ENCODE measurements around the gene TMSB4X. TPM values are rescaled to one million over a fixed set of nuclear protein-coding genes. Genes with fewer than 3 reads are reported as not detected.
"Not testable (repeated sequence)": the region's sequence is repeated elsewhere in the genome, so short reads cannot be mapped to it uniquely, and the experiment has no call there.

TMSB4X gene
- total RNA-seq, 1 donor from 2014 or later, result 4,663 TPM

DNA sequence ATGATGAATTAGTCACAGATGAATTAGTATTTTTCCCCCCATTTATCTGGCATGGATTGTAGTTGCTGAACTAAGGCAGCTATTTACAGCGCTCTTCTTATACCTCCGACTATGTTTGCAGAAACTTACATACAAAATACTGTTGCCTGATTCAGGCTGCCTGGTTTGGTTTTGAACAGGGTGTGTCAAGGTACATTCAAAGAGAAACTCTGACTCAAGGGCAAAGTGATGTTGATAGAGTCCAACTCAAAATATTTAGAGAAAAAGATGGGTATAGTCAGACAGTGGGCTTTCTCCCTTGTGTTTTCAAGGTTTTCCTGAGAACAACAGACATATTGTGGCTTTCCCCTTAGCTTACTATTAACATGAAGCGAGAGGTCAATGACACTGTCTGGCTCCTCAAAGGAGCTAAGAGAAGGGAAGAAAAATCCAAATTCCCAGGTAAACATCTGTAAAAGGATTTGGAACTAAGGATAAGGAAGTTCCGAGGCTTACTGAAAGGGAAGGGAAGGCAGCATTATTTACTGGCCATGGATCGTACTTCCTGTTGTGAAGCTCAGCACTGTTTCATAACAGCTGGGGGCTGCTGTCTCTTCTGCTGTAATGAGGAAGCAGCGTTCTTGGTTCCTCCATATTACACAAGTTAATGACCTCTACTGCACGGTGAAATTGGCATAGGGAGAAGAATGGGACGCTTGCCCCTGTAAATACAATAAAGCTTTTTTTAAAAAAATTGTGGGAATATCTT lies 38.6 kb downstream of the TMSB4X start:
- Histone ChIP-seq H3K4me1 (peaks cover 13% of the 10 kb centered on the region), H3K27ac (peak overlapping the region; percentile 66), H3K9me3 (no peaks in the 10 kb centered on the region), H3K4me3 (no peak overlapping the region), H3K36me3 (no peaks in the 10 kb centered on the region), H3K27me3 (no peaks in the 10 kb centered on the region)
- intact Hi-C loops (cut with DNase I), result no loop called here
- no peak for TF ChIP-seq CTCF (IDR thresholded peaks at IDR 0.05)
- no peak for DNase-seq
- ATAC-seq, result peak; percentile 82

DNA sequence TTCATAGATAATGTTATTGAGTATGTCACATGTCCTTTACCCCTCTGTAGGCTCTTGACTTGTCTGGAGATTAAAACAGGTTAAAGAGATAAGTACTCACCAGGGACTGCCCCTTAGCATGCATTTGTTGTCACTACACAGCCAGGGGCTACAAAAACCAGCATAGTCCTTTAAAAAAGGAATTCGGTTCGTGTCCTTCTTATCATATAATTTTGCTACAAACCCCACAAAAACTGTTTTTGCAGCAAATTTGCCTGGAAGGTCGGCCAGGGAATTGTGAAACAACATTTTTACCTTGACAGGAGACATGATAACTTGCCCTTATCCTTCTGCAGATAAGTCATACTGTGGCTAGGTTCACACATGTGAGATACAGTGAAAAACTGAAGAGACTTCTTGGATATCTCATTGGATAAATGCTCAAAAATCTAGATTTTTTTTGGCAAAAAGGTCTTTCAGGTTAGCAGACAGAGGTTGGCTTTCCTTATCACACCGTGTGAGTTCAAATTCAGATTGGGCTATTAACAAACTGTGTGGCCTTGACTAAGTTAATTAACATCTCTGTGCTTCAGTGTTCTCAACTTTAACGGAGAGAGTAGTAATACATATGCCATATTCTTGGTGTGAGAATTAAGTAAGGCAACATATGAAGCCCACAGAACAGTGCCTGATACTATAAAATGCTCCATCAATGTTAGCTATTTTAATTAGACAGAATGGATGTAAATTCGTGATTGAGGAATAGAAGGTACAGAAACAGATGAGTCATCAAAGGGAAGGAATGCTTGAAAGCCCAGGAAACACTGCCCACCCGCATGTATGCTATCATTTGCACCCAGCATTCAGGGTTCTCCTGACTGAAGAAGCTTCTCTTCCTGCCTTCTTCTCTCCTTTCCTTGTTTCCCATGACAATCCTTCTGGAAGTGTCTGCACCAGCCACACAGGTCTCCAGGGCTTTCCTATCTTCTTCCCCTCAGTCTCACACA lies 39.5 kb downstream of the TMSB4X start:
- Histone ChIP-seq H3K9me3 (no peaks in the 10 kb centered on the region), H3K4me3 (no peak overlapping the region), H3K36me3 (no peaks in the 10 kb centered on the region), H3K27ac (peak overlapping the region; percentile 66), H3K27me3 (no peaks in the 10 kb centered on the region), H3K4me1 (peaks cover 13% of the 10 kb centered on the region)
- ATAC-seq, result no peak
- TF ChIP-seq CTCF (IDR thresholded peaks at IDR 0.05), result no peak
- intact Hi-C loops (cut with DNase I), result no loop called here
- DNase-seq, result no peak

- peaks cover 13% of the 10 kb centered on the region for H3K4me1 ChIP-seq
- no peak for TF ChIP-seq CTCF (IDR thresholded peaks at IDR 0.05)
- DNase-seq (no peak), ATAC-seq (peak; percentile 76)
- H3K36me3 ChIP-seq, result no peaks in the 10 kb centered on the region
- no peak overlapping the region for H3K4me3 ChIP-seq
- H3K27ac ChIP-seq, result no peak overlapping the region
- intact Hi-C loops (cut with DNase I), result no loop called here
- no peaks in the 10 kb centered on the region for H3K9me3 ChIP-seq
- H3K27me3 ChIP-seq, result no peaks in the 10 kb centered on the region
These were observed 40.8 kb downstream of the TMSB4X start for GRCh38 chrX:13015536-13016236.

GRCh38 chrX:13016731-13017130 lies 41.8 kb downstream of the TMSB4X start:
- DNase-seq; intact Hi-C loops (cut with DNase I); H3K36me3 ChIP-seq; H3K27me3 ChIP-seq; H3K27ac ChIP-seq; H3K9me3 ChIP-seq; H3K4me3 ChIP-seq; ATAC-seq: not testable (repeated sequence)
- H3K4me1 ChIP-seq, result peaks cover 13% of the 10 kb centered on the region

- Histone ChIP-seq H3K9me3 (no peaks in the 10 kb centered on the region), H3K27ac (no peak overlapping the region), H3K4me3 (no peak overlapping the region), H3K4me1 (no peaks in the 10 kb centered on the region), H3K27me3 (no peaks in the 10 kb centered on the region), H3K36me3 (no peaks in the 10 kb centered on the region)
- no peak for TF ChIP-seq CTCF (IDR thresholded peaks at IDR 0.05)
- intact Hi-C loops (cut with DNase I), result no loop called here
- no peak for ATAC-seq
- no peak for DNase-seq
These were observed 48.0 kb downstream of the TMSB4X start for GRCh38 chrX:13022926-13023325.
